ENCODE results near the gene RGS21. TPM values are rescaled to one million over a fixed set of nuclear protein-coding genes. Genes with fewer than 3 reads are reported as not detected.

Gene RGS21
- total RNA-seq, 1 experiment from 2014 or later: not detected

- DNase-seq (ENCODE audit: low read depth, low spot score) (no peak), ATAC-seq (no peak)
- H3K9ac ChIP-seq (ENCODE audit: low read length): no peak overlapping the region
- BruUV-seq (replicated peaks): no TSS peak
- no peaks in the 10 kb centered on the region for H3K79me2 ChIP-seq (ENCODE audit: insufficient read depth, low read length)
- no peaks in the 10 kb centered on the region for H3K9me3 ChIP-seq (ENCODE audit: control insufficient read depth in 1 of 2, insufficient read depth in 1 of 2, low read depth in 1 of 2, low read length in 2 of 2)
- RAD21 ChIA-PET (ENCODE audit: low non-redundant PET in 1 of 2, low total read pairs in 2 of 2, uncharacterized antibody in 2 of 2, unreplicated experiment in 2 of 2): no interaction called here
- POLR2A ChIA-PET: no interaction called here
- no peaks in the 10 kb centered on the region for H3K36me3 ChIP-seq (ENCODE audit: control insufficient read depth in 1 of 2, insufficient read depth in 2 of 2, low read length in 2 of 2)
- no peaks in the 10 kb centered on the region for H3K4me1 ChIP-seq (ENCODE audit: control insufficient read depth in 1 of 2, insufficient read depth in 2 of 2, low read length in 2 of 2)
- no peaks in the 10 kb centered on the region for H3K9me2 ChIP-seq (ENCODE audit: insufficient read depth)
- H4K20me1 ChIP-seq (ENCODE audit: insufficient read depth): no peaks in the 10 kb centered on the region
- intact Hi-C loops (cut with micrococcal nuclease): no loop called here
- no peak overlapping the region for H3K27ac ChIP-seq (ENCODE audit: low read depth, low read length)
- TF ChIP-seq POLR2AphosphoS5 (IDR thresholded peaks at IDR 0.05; ENCODE audit: low read depth, low read length) (no peak), EZH2phosphoT487 (IDR thresholded peaks at IDR 0.05; ENCODE audit: borderline replicate concordance) (no peak), ATF3 (IDR thresholded peaks at IDR 0.05) (no peak), REST (IDR thresholded peaks at IDR 0.05; ENCODE audit: low read depth) (no peak), POLR2A (IDR thresholded peaks at IDR 0.05; ENCODE audit: borderline replicate concordance, extremely low read depth, insufficient read depth, insufficient read length) (no peak), RAD21 (IDR thresholded peaks at IDR 0.05; ENCODE audit: low read depth) (no peak), ZFX (IDR thresholded peaks at IDR 0.05) (no peak), YY1 (IDR thresholded peaks at IDR 0.05; ENCODE audit: extremely low read depth, insufficient replicate concordance, low read depth, low read length) (no peak), SIN3A (IDR thresholded peaks at IDR 0.05; ENCODE audit: low read depth) (no peak), EZH2 (IDR thresholded peaks at IDR 0.05) (no peak), CBX3 (IDR thresholded peaks at IDR 0.05; ENCODE audit: low read depth) (no peak), EGR1 (IDR thresholded peaks at IDR 0.05; ENCODE audit: low read depth) (no peak), FOSL1 (IDR thresholded peaks at IDR 0.05; ENCODE audit: low read depth) (no peak), CEBPB (IDR thresholded peaks at IDR 0.05; ENCODE audit: low read depth) (no peak), SRF (IDR thresholded peaks at IDR 0.05; ENCODE audit: low read depth) (no peak), TCF7L2 (IDR thresholded peaks at IDR 0.05; ENCODE audit: borderline replicate concordance, extremely low read depth, insufficient read depth, insufficient read length) (no peak), ELF1 (IDR thresholded peaks at IDR 0.05; ENCODE audit: borderline replicate concordance, low read depth) (no peak), JUND (IDR thresholded peaks at IDR 0.05) (no peak)
- no peaks in the 10 kb centered on the region for H3K27me3 ChIP-seq (ENCODE audit: insufficient read depth, low read length)
- H3K4me2 ChIP-seq (ENCODE audit: low read length): no peak overlapping the region
- no peak overlapping the region for H2AFZ ChIP-seq (ENCODE audit: low read depth, low read length, poor library complexity, severe bottlenecking)
- CTCF ChIA-PET: no interaction called here
- no peak overlapping the region for H3K4me3 ChIP-seq (replicated peaks in 1 of 2; ENCODE audit: low read depth in 1 of 2, low read length in 2 of 2)
Observed at GRCh38 chr1:192386051-192386650, 69.4 kb downstream of the RGS21 start.
